ENCODE measurements around the gene CDKN2AIPNL. TPM values are rescaled to one million over a fixed set of nuclear protein-coding genes. Genes with fewer than 3 reads are reported as not detected.
A peak's percentile ranks its signal among the peaks of the same experiment; 100 is the strongest.
"Not testable (repeated sequence)": the region's sequence is repeated elsewhere in the genome, so short reads cannot be mapped to it uniquely, and the experiment has no call there.

Gene CDKN2AIPNL
- total RNA-seq, 8 experiments from 2014 or later, result 30.6 to 67.3 (median 44.6) TPM

DNA sequence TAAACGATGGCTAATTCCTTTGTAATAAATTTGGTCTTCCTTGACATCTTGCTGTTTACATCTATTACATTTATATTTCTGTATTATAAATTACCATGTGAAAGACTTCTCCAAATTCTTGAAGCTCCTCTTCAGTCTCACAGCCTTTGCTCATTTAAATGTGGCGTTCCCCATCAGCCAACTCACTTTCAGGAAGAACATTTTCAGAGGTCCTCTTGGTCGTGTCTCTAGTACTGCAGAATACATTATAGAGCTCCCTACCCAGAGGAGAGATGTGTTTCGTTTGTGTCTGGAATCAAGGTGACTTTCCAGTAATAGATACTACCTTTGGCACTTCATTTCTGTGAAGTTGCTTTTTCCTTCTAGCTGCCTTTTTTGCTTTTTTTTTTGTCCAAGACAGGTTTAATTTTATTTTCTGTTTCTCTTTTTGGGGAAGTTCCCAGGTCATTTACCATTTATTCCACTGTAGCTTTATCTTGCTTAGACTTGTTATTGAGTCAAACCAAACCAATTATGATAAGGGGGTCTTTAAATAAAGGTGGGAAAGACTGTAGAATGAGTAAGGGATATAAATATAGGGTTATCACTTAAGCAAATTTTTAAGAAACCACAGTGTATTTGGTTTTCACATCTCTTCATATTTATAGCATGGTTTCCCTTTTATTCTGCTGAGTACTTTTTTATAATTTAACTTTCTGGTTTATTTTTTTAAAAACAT, 27.5 kb downstream of the CDKN2AIPNL start:
- Histone ChIP-seq H3K4me1 (replicated peaks in 1 of 2) (no peaks in the 10 kb centered on the region), H3K4me3 (no peak overlapping the region)
- 59 to 100% (median 89%) methylated on average over 1 to 4 of the region's 4 CpGs for WGBS, 10 experiments

DNA sequence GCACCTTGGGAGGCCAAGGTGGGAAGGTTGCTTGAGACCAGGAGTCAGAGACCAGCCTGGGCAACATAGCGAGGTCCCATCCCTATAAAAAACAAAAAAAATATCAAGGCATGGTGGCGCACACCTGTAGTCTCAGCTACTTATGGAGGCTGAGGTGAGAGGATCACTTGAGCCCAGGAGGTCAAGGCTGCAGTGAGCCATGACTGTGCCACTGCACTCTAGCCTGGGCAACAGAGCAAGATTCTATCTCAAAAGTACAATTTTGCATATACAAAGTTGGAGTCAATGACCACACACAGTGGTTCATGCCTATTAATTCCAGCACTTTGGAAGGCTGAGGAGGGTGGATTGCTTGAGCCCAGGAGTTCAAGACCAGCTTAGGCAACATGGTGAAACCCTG, 29.5 kb downstream of the CDKN2AIPNL start:
- not testable (repeated sequence) for H3K4me1 ChIP-seq (replicated peaks in 1 of 2); ATAC-seq (replicated peaks in 6 of 8); H3K4me3 ChIP-seq; H3K27ac ChIP-seq
- in situ Hi-C loops (cut with MboI; ENCODE audit: low pct_unique_long_range_greater_than_20kb in 2 of 9, low sequenced_read_pairs in 9 of 9, unreplicated experiment in 9 of 9), result loop anchor here in 1 of 9 experiments (25.0 kb wide), 1 partner anchor 205 kb away; no protein-coding TSS in a partner anchor
- WGBS, 10 experiments, result 92 to 100% (median 100%) methylated on average over 1 to 2 of the region's 2 CpGs; no CpG with 5 or more reads in 2 of the 10 experiments

More for the DNA sequence above, 27.5 kb downstream of the CDKN2AIPNL start:
- no peak for ATAC-seq (replicated peaks in 6 of 8)
- in situ Hi-C loops (cut with MboI; ENCODE audit: low pct_unique_long_range_greater_than_20kb in 2 of 9, low sequenced_read_pairs in 9 of 9, unreplicated experiment in 9 of 9), result loop anchor here in 1 of 9 experiments (25.0 kb wide), 1 partner anchor 203 kb away; no protein-coding TSS in a partner anchor
- H3K27ac ChIP-seq, result no peak overlapping the region

DNA sequence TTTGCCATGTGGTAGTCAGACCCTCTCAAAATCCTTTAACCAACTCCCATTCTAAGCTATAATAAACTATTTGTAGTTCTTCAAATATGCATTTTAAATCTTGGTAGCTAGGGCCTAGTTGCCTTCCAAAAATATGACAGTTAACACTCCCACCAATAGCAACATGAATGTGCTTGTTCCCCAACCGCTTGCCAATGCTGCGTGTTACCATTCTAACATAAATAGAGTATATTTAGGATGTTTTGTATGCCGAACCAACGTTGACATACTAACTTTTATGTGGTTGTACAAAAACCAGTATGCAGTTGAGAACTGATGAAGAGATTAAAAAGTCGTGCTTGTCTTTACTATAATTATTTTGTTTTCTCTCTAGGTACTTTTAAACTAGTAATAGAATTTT, 31.3 kb downstream of the CDKN2AIPNL start:
- 70 to 100% (median 96%) methylated on average over 2 to 5 of the region's 5 CpGs; no CpG with 5 or more reads in 1 of the 10 experiments for WGBS, 10 experiments
- in situ Hi-C loops (cut with MboI; ENCODE audit: low pct_unique_long_range_greater_than_20kb in 2 of 9, low sequenced_read_pairs in 9 of 9, unreplicated experiment in 9 of 9), result loop anchor here in 1 of 9 experiments (25.0 kb wide), 1 partner anchor 207 kb away; no protein-coding TSS in a partner anchor
- Histone ChIP-seq H3K27ac (no peak overlapping the region), H3K4me3 (no peak overlapping the region), H3K4me1 (replicated peaks in 1 of 2) (no peaks in the 10 kb centered on the region)
- ATAC-seq (replicated peaks in 6 of 8), result no peak

DNA sequence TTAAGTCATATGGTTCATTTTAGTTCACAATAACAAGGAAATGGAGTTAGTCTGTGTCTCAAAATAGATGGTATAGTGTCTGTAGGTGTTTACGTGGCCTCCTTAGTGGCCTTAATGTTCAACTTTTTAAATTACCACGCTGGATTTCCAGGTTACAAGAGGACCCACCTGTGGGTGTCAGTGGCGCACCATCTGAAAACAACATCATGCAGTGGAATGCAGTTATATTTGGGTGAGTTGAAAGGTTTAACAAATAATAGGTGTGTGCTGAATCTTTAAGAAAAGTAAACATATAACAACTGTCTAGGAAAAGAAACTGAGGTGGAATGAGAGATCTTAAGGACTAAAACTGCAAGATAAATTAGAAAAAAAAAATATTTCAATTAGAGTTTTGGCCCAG, 37.4 kb downstream of the CDKN2AIPNL start:
- no peak for ATAC-seq (replicated peaks in 6 of 8)
- WGBS, 10 experiments, result 71 to 100% (median 98%) methylated on average over 1 to 3 of the region's 3 CpGs; no CpG with 5 or more reads in 2 of the 10 experiments
- in situ Hi-C loops (cut with MboI; ENCODE audit: low pct_unique_long_range_greater_than_20kb in 2 of 9, low sequenced_read_pairs in 9 of 9, unreplicated experiment in 9 of 9), result no loop called here
- Histone ChIP-seq H3K4me3 (no peak overlapping the region), H3K27ac (no peak overlapping the region), H3K4me1 (replicated peaks in 1 of 2) (peaks cover 5 to 12% of the 10 kb centered on the region in 2 donors)

DNA sequence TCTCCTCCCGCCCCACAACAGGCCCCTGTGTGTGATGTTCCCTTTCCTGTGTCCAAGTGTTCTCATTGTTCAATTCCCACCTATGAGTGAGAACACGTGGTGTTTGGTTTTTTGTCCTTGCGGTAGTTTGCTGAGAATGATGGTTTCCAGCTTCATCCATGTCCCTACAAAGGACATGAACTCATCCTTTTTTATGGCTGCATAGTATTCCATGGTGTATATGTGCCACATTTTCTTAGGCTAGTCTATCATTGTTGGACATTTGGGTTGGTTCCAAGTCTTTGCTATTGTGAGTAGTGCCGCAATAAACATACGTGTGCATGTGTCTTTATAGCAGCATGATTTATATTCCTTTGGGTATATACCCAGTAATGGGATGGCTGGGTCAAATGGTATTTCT, 38.0 kb downstream of the CDKN2AIPNL start:
- H3K27ac ChIP-seq; in situ Hi-C loops (cut with MboI; ENCODE audit: low pct_unique_long_range_greater_than_20kb in 2 of 9, low sequenced_read_pairs in 9 of 9, unreplicated experiment in 9 of 9); ATAC-seq (replicated peaks in 6 of 8): not testable (repeated sequence)
- H3K4me1 ChIP-seq (replicated peaks in 1 of 2), result peaks cover 5 to 12% of the 10 kb centered on the region in 2 donors
- H3K4me3 ChIP-seq, result peak overlapping the region in 2 of 5 donors; percentile 69 to 78
- WGBS, 10 experiments, result 80 to 100% (median 92%) methylated on average over 1 of the region's 5 CpGs; no CpG with 5 or more reads in 6 of the 10 experiments

DNA sequence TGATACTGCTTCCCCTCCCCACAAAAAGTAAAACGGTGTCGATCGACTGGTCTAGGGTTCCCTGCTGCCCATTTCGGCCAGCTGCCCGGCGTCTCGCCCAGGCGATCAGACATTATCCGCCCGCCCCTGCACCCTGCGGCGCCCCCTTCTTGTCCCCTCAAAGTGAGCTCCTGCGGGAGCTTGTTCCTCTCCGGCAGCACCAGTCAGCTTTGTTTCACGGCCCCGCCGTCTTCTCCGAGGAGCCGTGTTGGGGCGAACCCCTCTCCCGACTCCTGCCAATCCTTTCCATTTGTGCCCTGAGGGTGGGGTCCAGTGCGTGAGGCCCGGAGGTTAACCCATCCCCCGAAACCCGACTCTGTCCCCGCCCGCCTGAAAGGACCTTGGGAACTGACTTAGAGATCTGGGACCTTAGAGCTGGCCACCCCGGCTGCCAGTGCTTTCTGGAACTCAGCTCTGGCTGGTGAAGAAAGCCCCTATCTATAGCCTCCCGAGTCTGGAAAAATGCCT, 39.8 kb downstream of the CDKN2AIPNL start:
- in situ Hi-C loops (cut with MboI; ENCODE audit: low pct_unique_long_range_greater_than_20kb in 2 of 9, low sequenced_read_pairs in 9 of 9, unreplicated experiment in 9 of 9), result no loop called here
- Histone ChIP-seq H3K4me3 (peak overlapping the region; percentile 67 to 92 (median 78)), H3K4me1 (replicated peaks in 1 of 2) (peaks cover 13 to 19% of the 10 kb centered on the region in 2 donors), H3K27ac (peak overlapping the region; percentile 99 to 100)
- ATAC-seq (replicated peaks in 6 of 8), result peak in 7 of 8 experiments; percentile 0 to 33 (median 4)
- WGBS, 10 experiments, result 0 to 3% (median 0%) methylated on average over 1 to 11 of the region's 29 CpGs; no CpG with 5 or more reads in 3 of the 10 experiments

DNA sequence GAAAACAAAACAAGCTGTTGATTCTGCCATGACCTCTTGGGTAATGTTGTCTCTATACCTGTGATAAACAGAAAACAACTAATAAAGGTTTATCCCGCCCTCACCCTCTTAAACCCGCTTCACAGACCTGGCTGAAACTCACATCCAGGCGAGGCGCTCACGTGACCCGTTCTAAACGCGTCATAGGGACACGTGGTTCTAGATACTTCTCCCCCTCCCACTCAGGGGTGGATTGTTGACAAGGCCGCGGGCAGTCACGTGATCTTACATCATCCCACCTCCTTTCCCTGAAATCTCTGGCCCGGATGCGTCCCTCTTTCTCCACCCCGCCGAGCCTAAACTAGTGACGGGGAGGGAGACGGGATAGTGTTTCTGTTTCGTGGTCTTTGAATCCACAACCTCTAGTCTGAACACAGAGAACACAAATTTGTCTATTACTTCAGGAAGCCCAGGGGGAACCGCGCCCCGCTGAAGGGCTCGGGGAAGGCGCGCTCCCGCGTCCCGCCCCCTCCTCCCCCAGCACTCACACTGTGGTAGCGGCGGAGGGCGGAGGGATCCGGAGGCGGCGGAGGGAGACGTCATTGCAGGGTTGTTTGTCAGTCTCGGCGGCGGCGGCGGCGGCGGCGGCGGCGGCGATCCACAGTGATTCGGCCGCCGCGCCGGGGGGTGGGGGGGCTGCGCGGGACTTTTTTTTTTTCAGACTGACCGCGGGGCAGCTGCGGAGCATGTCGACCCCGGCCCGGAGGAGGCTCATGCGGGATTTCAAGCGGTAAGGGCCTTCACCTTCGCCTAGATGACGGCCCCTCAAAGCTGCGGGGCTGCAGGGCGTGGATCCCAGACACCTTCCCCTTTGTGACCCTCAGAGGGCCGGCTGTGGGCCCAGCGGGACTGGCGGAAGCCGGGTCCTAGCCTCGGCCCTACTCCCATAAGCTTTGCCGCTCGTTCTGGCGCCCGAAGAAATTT, 40.5 kb downstream of the CDKN2AIPNL start, which contains the start of gene UBE2B:
UBE2B (plus strand) TSS at position 699 of the 963 bp plus-strand sequence; CDS start at position 726, 27 bp downstream.
- peak; percentile 68 to 82 (median 74) for ATAC-seq (replicated peaks in 6 of 8)
- Histone ChIP-seq H3K27ac (peak within 1 kb of the TSS; percentile 99 to 100), H3K4me3 (peak within 1 kb of the TSS; percentile 67 to 92 (median 78)), H3K4me1 (replicated peaks in 1 of 2) (peaks cover 13 to 22% of the 10 kb centered on the region in 2 donors)
- in situ Hi-C loops (cut with MboI; ENCODE audit: low pct_unique_long_range_greater_than_20kb in 2 of 9, low sequenced_read_pairs in 9 of 9, unreplicated experiment in 9 of 9), result no loop called here
- 0 to 20% (median 0%) methylated on average over 1 to 16 of the region's 74 CpGs; no CpG with 5 or more reads in 4 of the 10 experiments for WGBS, 10 experiments

DNA sequence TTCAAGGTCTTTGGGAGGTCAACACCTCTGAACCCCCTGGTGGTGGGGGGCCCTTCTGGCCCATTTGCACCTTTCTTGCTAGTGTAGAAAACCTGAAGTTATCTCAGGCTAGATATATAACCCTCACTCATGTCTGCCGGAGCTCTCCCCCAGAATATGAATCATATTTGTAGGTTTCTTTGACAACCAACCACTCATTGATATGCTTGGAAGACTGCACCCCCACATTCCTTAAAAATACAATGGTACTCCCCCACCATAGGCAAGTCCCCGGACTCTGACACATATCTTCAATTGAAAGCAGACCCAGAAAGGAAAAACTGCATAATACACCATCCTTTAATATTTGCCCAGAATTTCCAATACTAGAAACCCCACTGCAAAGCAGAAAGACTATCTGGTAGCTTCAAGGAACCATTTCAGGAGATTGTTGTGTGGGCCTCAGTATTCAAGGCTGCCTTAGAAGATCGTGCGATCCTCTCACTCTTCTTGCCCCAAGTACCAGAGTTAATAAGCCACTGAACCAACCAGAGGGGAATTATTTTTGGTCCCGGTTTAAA, 41.3 kb downstream of the CDKN2AIPNL start:
- in situ Hi-C loops (cut with MboI; ENCODE audit: low pct_unique_long_range_greater_than_20kb in 2 of 9, low sequenced_read_pairs in 9 of 9, unreplicated experiment in 9 of 9), result no loop called here
- Histone ChIP-seq H3K4me1 (replicated peaks in 1 of 2) (peaks cover 16 to 22% of the 10 kb centered on the region in 2 donors), H3K4me3 (peak overlapping the region; percentile 67 to 92 (median 78)), H3K27ac (peak overlapping the region; percentile 99 to 100)
- peak; percentile 0 to 7 (median 2) for ATAC-seq (replicated peaks in 6 of 8)
- 0 to 79% (median 24%) methylated on average over 1 to 5 of the region's 5 CpGs; no CpG with 5 or more reads in 2 of the 10 experiments for WGBS, 10 experiments

DNA sequence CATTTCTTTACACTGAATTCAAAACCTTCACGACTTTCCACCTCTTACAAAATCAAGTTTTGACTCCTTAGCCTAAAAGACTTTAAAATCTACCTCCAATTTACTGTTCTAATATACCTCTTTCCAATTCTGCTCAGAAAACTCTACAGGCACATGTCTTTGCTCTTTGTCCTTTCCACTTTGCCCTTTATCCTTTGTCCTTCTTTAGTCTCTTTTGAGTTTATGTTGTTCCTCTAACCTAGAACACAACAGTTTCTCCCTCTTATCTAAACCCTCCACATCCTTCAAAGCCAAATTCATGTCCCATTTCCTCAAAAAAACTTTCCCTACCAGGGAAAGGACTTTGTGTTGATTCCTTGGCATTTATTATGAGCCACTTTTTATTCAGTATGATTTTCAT, 46.1 kb downstream of the CDKN2AIPNL start:
- ATAC-seq (replicated peaks in 6 of 8), result no peak
- in situ Hi-C loops (cut with MboI; ENCODE audit: low pct_unique_long_range_greater_than_20kb in 2 of 9, low sequenced_read_pairs in 9 of 9, unreplicated experiment in 9 of 9), result no loop called here
- 71 to 100% (median 100%) methylated on average over 1 of the region's 1 CpG; no CpG with 5 or more reads in 1 of the 10 experiments for WGBS, 10 experiments
- H3K4me1 ChIP-seq (replicated peaks in 1 of 2), result peaks cover 16% of the 10 kb centered on the region in 2 donors
- no peak overlapping the region for H3K27ac ChIP-seq
- peak overlapping the region in 1 of 5 donors; percentile 89 for H3K4me3 ChIP-seq

DNA sequence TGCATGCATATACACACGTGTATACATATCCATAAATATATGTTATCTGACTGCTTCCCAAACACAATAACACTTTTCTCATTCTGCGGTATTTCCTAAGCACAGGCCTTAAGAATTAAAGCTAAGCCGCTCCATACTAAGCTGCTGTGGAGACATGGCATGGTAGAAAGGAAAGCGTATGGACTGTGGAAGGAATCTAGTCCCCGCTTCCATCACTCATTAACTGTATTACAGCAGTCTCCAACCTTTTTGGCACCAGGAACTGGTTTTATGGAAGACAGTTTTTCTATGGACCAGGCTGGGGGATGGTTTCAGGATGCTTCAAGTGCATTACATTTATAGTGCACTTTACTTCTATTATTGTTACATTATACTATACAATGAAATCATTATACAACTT, 56.0 kb downstream of the CDKN2AIPNL start:
- no peaks in the 10 kb centered on the region for H3K4me1 ChIP-seq (replicated peaks in 1 of 2)
- no peak overlapping the region for H3K4me3 ChIP-seq
- no peak overlapping the region for H3K27ac ChIP-seq
- ATAC-seq (replicated peaks in 6 of 8), result no peak
- in situ Hi-C loops (cut with MboI; ENCODE audit: low pct_unique_long_range_greater_than_20kb in 2 of 9, low sequenced_read_pairs in 9 of 9, unreplicated experiment in 9 of 9), result no loop called here
- WGBS, 10 experiments, result 53 to 100% (median 87%) methylated on average over 1 to 5 of the region's 5 CpGs
